IPS-18c (cell line): Measurements from ENCODE around the gene SNN.

Experiments used
- H3K4me3 ChIP-seq: 2 replicates; pipeline ENCODE4 v1.7.0; 2013; ENCODE audit warnings: low read depth, mild to moderate bottlenecking, low read length, moderate library complexity; ENCODE audit not compliant: insufficient read depth
- H3K9me3 ChIP-seq: one replicate; pipeline ENCODE4 v1.6.1; 2013; ENCODE audit warnings: mild to moderate bottlenecking, low read length, moderate library complexity; ENCODE audit not compliant: control insufficient read depth, insufficient read depth

SNN gene

DNA sequence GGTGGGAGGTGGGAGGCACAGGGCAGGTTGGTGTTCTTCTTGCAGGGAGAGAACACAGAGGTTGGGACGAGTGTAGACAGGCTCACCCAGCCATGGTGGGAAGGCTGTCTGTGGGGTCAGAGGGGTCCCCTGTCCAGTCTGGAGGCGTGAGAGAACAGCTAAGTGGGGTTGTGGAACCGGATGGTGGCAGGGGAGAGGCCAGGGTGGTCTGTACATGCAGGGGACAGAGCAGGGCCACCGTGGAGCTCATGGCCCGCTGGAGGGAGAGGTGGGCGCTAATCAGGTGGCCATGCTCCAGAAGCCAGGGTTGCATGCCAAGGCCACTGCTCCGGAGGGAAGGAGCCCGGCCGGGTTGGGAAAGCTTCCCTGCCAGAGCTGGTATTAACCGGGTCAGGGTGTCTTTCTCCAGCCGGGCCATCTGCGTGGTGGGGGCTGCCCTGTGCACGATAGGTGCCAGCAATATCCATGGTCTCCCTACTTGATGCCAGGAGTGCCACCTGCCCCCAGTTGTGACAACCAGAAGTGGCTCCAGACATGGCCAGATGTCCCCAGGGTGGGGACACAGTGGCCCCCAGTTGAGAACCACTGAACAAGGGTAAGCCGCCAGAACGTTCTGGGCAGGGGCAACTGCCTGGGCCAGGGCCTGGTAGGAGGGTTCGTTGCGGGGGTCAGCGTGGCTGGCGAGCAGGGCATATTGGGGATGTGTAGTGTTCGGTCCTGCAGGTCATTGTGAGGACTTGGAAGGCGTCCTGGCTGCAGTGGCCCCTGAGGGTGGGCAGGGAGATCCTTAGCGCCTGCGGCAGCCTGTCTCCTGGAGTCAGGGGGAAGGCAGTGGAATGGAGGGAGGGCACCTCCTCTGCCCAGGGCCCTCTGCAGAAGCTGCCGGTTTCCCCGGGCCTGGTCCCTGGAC lies 5.1 kb downstream of the SNN start:
- Histone ChIP-seq H3K9me3 (no peaks in the 10 kb centered on the region), H3K4me3 (no peak overlapping the region)

GRCh38 chr16:11674001-11674817 lies 6.0 kb downstream of the SNN start:
- Histone ChIP-seq H3K9me3 (no peaks in the 10 kb centered on the region), H3K4me3 (no peak overlapping the region)

GRCh38 chr16:11674818-11675560 lies 6.7 kb downstream of the SNN start:
- H3K4me3 ChIP-seq, result no peak overlapping the region
- no peaks in the 10 kb centered on the region for H3K9me3 ChIP-seq

DNA sequence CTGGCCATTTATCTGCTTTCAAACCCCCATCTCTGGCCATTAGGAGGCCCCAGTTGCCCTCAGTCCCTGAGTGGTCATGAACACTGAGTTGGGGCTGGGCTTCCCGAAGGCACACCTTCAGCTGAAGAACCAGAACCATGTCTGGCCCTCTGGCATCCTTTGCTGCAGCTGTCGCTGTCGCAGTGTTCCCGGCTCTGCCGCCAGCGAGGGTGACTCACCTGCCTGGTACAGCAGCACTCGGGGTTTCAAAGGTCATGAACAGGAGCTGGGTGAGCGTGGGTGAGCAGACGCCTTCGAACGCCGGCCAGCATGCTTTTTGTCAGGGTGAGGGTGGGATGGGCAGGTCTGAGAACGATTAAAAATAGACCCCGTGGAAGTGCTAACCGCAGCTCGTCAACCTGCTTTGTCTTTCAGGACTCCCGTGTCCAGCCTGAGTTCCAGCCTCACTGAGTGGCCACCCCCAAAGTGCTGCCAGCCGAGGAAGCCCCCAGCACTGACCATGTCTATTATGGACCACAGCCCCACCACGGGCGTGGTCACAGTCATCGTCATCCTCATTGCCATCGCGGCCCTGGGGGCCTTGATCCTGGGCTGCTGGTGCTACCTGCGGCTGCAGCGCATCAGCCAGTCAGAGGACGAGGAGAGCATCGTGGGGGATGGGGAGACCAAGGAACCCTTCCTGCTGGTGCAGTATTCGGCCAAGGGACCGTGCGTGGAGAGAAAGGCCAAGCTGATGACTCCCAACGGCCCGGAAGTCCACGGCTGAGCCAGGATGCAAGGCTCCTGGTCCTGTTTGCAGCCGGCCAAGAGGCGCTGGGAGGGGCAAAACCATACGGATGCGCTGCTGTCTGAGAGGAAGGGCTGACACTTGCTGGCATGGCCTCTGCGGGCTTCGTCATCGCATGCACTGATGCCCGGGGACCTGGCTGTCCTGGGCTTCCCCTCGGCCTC lies 7.6 kb downstream of the SNN start:
- H3K9me3 ChIP-seq, result no peaks in the 10 kb centered on the region
- H3K4me3 ChIP-seq, result no peak overlapping the region

- no peak overlapping the region for H3K4me3 ChIP-seq
Observed at GRCh38 chr16:11676799-11677198, 8.5 kb downstream of the SNN start.

GRCh38 chr16:11677451-11677951 lies 9.2 kb downstream of the SNN start:
- H3K4me3 ChIP-seq, result no peak overlapping the region

More at GRCh38 chr16:11676799-11677198, 8.5 kb downstream of the SNN start:
- H3K9me3 ChIP-seq, result no peaks in the 10 kb centered on the region

GRCh38 chr16:11677959-11678881 lies 10.0 kb downstream of the SNN start:
- Histone ChIP-seq H3K4me3 (no peak overlapping the region), H3K9me3 (no peaks in the 10 kb centered on the region)

More at GRCh38 chr16:11677451-11677951, 9.2 kb downstream of the SNN start:
- H3K9me3 ChIP-seq, result no peaks in the 10 kb centered on the region

- H3K9me3 ChIP-seq, result no peaks in the 10 kb centered on the region
- H3K4me3 ChIP-seq, result no peak overlapping the region
Observed at GRCh38 chr16:11679250-11679649, 11.0 kb downstream of the SNN start.

DNA sequence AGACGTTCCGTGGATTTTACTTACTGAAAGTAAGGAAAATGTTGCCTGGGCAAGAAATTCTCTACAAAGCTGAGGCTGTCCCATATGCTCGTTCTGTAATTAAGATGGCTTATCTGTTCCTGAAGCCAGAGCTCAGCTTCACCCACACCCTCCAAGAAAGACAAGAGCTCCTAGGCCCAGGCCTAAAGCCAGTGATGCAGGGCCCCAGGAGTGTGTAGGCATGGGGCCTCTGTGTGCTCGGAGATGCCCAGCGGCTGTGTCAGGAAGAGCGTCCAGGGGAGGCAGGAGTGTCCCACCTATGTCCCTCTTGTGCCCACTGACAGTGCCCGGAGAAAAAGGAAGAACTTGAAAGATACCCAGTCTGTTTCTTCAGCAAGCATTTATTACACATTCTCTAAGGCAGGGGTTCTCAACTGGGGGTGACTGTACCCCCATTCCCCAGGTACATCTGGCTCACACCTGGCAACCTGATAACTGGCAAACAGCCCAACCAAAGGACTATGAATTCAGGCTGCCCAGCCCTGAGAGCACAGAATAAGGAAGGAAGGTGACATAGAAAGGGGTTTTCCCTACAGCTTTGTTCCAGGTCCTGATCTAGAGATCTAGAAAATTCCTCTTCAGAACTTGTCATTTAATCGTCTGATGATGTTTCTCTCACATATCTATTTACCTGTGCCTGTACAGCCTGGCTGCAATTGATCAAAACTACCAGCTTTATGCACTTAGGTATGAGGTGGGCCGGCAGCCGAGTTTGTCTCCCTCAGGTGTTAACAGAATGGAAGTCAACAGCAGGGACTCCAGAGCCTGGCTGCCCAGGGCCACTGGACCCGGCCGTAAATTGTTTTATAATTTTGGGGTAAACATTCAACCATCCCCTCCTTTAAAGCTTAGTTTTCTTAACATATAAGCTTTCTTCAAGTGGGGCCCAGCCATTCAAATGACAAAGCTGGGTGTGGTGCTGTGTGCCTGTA lies 12.0 kb downstream of the SNN start:
- Histone ChIP-seq H3K4me3 (no peak overlapping the region), H3K9me3 (no peaks in the 10 kb centered on the region)

DNA sequence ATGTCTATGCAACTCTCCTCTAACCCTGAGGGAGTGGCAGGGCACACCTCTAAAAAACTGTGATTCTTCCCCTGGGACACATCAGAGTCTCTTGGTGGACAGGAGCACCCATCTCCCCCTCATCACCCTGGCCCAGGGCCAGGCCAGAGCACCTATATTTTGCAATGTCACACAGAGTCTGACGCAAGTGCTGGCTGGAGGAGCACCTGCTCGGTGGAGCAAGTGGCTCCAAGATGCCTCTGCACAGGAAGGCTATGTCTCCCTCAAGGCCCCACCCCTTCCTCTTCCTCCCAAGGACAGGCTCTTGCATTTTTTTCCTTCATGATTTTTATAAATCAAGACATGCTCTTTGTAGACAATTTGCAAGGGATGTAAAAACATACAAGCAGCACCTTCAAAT lies 13.3 kb downstream of the SNN start:
- no peaks in the 10 kb centered on the region for H3K9me3 ChIP-seq
- H3K4me3 ChIP-seq, result no peak overlapping the region

- Histone ChIP-seq H3K4me3 (no peak overlapping the region), H3K9me3 (no peaks in the 10 kb centered on the region)
Observed at GRCh38 chr16:11681976-11682654, 13.9 kb downstream of the SNN start.

DNA sequence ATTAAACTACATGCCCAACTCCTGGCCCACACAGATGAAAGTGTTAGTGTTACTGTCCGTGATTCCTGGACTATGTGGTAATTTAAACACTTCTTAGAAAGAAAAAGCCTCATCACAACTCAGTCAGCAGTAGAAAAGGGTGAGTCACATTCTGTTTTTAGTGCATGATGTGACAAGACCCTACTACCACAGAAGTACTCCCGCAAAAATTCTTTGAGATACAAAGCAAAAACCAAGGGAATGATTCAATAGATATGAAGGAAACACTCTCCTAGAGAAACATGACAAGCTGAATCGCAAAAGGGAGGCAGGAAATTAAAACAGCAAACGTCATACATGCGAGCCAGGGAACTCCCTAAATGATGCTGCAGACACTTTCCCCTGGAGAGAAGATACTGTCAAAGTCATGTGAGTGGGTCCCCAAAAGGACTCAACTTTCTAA lies 14.4 kb downstream of the SNN start:
- Histone ChIP-seq H3K9me3 (no peaks in the 10 kb centered on the region), H3K4me3 (no peak overlapping the region)

- H3K4me3 ChIP-seq, result no peak overlapping the region
- no peaks in the 10 kb centered on the region for H3K9me3 ChIP-seq
Observed at GRCh38 chr16:11683145-11683544, 14.9 kb downstream of the SNN start.
